Spleen (tissue), 11 donors: ENCODE measurements around the gene ITGBL1. TPM values are rescaled to one million over a fixed set of nuclear protein-coding genes. Genes with fewer than 3 reads are reported as not detected.

ENCODE experiments used
- DNase-seq: peaks from one replicate; pipeline ENCODE4 v3.0.0-alpha.2; 2020
- H3K27ac ChIP-seq, 8 donors: fragments of 200-600 bp; sonication (generic) in 7 of 8; 1 replicate in 4 of 8; 2 replicates in 4 of 8; pipeline versions ENCODE4 v1.5.0 to v1.8.0; 2016 to 2021; ENCODE audit warnings: inconsistent platforms in 4 of 8, mild to moderate bottlenecking in 4 of 8, moderate library complexity in 1 of 8
- H3K27me3 ChIP-seq, 7 donors: fragments of 200-600 bp; sonication (generic) in 6 of 7; replicated peaks in 1 of 7; 1 replicate in 4 of 7; 2 replicates in 3 of 7; pipeline versions ENCODE4 v1.5.0 to v1.8.0; 2016 to 2021; ENCODE audit warnings: inconsistent platforms in 3 of 7, mild to moderate bottlenecking in 1 of 7
- H3K36me3 ChIP-seq, 6 donors: fragments of 200-600 bp; sonication (generic) in 5 of 6; 1 replicate in 4 of 6; 2 replicates in 2 of 6; pipeline versions ENCODE4 v1.5.0 to v1.8.0; 2016 to 2021; ENCODE audit warnings: inconsistent platforms in 2 of 6
- H3K4me1 ChIP-seq, 6 donors: fragments of 200-600 bp; sonication (generic) in 5 of 6; 1 replicate in 3 of 6; 2 replicates in 3 of 6; pipeline versions ENCODE4 v1.5.0 to v1.8.0; 2016 to 2021; ENCODE audit warnings: inconsistent platforms in 3 of 6
- H3K4me3 ChIP-seq, 8 donors: fragments of 200-600 bp; sonication (generic) in 7 of 8; 1 replicate in 4 of 8; 2 replicates in 4 of 8; pipeline versions ENCODE4 v1.5.0 to v1.8.0; 2016 to 2021; ENCODE audit warnings: inconsistent platforms in 4 of 8, mild to moderate bottlenecking in 4 of 8, moderate library complexity in 2 of 8
- H3K9me3 ChIP-seq, 8 donors: fragments of 200-600 bp; sonication (generic) in 7 of 8; 1 replicate in 4 of 8; 2 replicates in 4 of 8; pipeline versions ENCODE4 v1.5.0 to v1.8.0; 2016 to 2021; ENCODE audit warnings: inconsistent platforms in 4 of 8
- CTCF ChIP-seq, 11 experiments: fragments of 200-600 bp in 7 of 11; fragments of 450-650 bp in 4 of 11; sonication (generic) in 4 of 11; IDR thresholded peaks in 8 of 11; conservative IDR thresholded peaks in 3 of 11; 1 replicate in 7 of 11; 2 replicates in 4 of 11; pipeline versions ENCODE4 v1.4.0 to v1.8.0; 2016 to 2021; ENCODE audit warnings: antibody characterized with exemption in 11 of 11, inconsistent platforms in 4 of 11, mild to moderate bottlenecking in 1 of 11
- POLR2A ChIP-seq, 3 donors: fragments of 450-650 bp; IDR thresholded peaks; one replicate each; pipeline ENCODE4 v1.5.1; 2017; ENCODE audit warnings: antibody characterized with exemption in 3 of 3, mild to moderate bottlenecking in 1 of 3
- POLR2AphosphoS5 ChIP-seq, 3 donors: sonication (generic); formaldehyde crosslinking; IDR thresholded peaks; one replicate each; pipeline ENCODE4 v1.5.1; 2017; ENCODE audit warnings: antibody characterized with exemption in 3 of 3
- WGBS, 5 donors: extraction: QIAGEN DNeasy Blood & Tissue Kit in 3 of 5; methylation state at CpG; one replicate each; pipeline versions ENCODE4 v1.1.5 to v1.1.7; 2013 to 2018; 5-methylcytosine and 5-hydroxymethylcytosine counted together
- intact Hi-C: fragments of 100-400 bp; cut with DNase I; formaldehyde crosslinking; loops from one replicate; pipeline ENCODE4 v1.15.0; 2023; ENCODE audit warnings: low total_unique reads
- polyA plus RNA-seq, 3 donors: library from polyadenylated mRNA; stranded (reverse); fragments of 200-250 nt; gene quantifications; one replicate each; pipeline ENCODE4 v1.2.1, GENCODE V29; 2013
- total RNA-seq, 7 donors: library from RNA; depleted of rRNA in 3 of 7; stranded (reverse); fragments of >200 nt in 3 of 7; fragmentation: NEBNext Ultra II Directional in 4 of 7; extraction: Animal tissue kit (Norgen Biotek cat#: 25700) in 4 of 7; gene quantifications; one replicate each; pipeline versions ENCODE4 v1.1.0 to v1.2.1, GENCODE V29; 2016 to 2021
- donor health status: healthy with polysubstance abuse.
- donor health status: DM: no; HTN: no; CAD: no; lungs with moderate emphysema.
- donor health status: DM: no; HTN: no; CAD: no.
- donor health status: Bipolar disorder and iron deficiency.
- donor health status: healthy.
- donor health status: DM: no; HTN: no; CAD: no.
- donor health status: DM: yes; HTN: yes; CAD: no.

The ITGBL1 gene
- total and polyA plus RNA-seq, 10 donors = 0.48 to 1.6 (median 0.97) TPM; not detected in 1

GRCh38 chr13:101572456-101572855, 120.0 kb downstream of the ITGBL1 start:
- Histone ChIP-seq H3K4me1 (no peaks in the 10 kb centered on the region), H3K36me3 (no peaks in the 10 kb centered on the region), H3K4me3 (no peak overlapping the region), H3K27ac (no peak overlapping the region), H3K9me3 (no peaks in the 10 kb centered on the region), H3K27me3 (no peaks in the 10 kb centered on the region)
- no peak for DNase-seq
- TF ChIP-seq POLR2AphosphoS5 (IDR thresholded peaks at IDR 0.05) (no peak), POLR2A (IDR thresholded peaks at IDR 0.05) (no peak), CTCF (IDR thresholded peaks at IDR 0.05 in 8 of 11, conservative IDR thresholded peaks at IDR 0.05 in 3 of 11) (no peak)
- WGBS, 5 donors = 33 to 48% (median 40%) methylated on average over 5 of the region's 5 CpGs
- intact Hi-C loops = no loop called here

- intact Hi-C loops = no loop called here
- Histone ChIP-seq H3K9me3 (no peaks in the 10 kb centered on the region), H3K27ac (no peak overlapping the region), H3K27me3 (no peaks in the 10 kb centered on the region), H3K36me3 (no peaks in the 10 kb centered on the region), H3K4me1 (no peaks in the 10 kb centered on the region), H3K4me3 (no peak overlapping the region)
- no peak for TF ChIP-seq CTCF (IDR thresholded peaks at IDR 0.05 in 8 of 11, conservative IDR thresholded peaks at IDR 0.05 in 3 of 11)
- TF ChIP-seq POLR2AphosphoS5 (IDR thresholded peaks at IDR 0.05) = no peak
- TF ChIP-seq POLR2A (IDR thresholded peaks at IDR 0.05) = no peak
- DNase-seq = no peak
Measured at GRCh38 chr13:101575581-101575980, 123.1 kb downstream of the ITGBL1 start.

- TF ChIP-seq CTCF (IDR thresholded peaks at IDR 0.05 in 8 of 11, conservative IDR thresholded peaks at IDR 0.05 in 3 of 11) (no peak), POLR2AphosphoS5 (IDR thresholded peaks at IDR 0.05) (no peak), POLR2A (IDR thresholded peaks at IDR 0.05) (no peak)
- H3K36me3 ChIP-seq = no peaks in the 10 kb centered on the region
- no peaks in the 10 kb centered on the region for H3K9me3 ChIP-seq
- H3K4me3 ChIP-seq = no peak overlapping the region
- no peaks in the 10 kb centered on the region for H3K27me3 ChIP-seq
- intact Hi-C loops = no loop called here
- H3K4me1 ChIP-seq = no peaks in the 10 kb centered on the region
- DNase-seq = no peak
- no peak overlapping the region for H3K27ac ChIP-seq
- 62 to 73% (median 68%) methylated on average over 4 of the region's 4 CpGs for WGBS, 5 donors
Measured at GRCh38 chr13:101576455-101576854, 124.0 kb downstream of the ITGBL1 start.

- H3K4me3 ChIP-seq = no peak overlapping the region
- intact Hi-C loops = no loop called here
- no peak overlapping the region for H3K27ac ChIP-seq
- no peaks in the 10 kb centered on the region for H3K27me3 ChIP-seq
- H3K36me3 ChIP-seq = no peaks in the 10 kb centered on the region
- H3K9me3 ChIP-seq = no peaks in the 10 kb centered on the region
- no peaks in the 10 kb centered on the region for H3K4me1 ChIP-seq
- TF ChIP-seq POLR2AphosphoS5 (IDR thresholded peaks at IDR 0.05) = no peak
- no peak for TF ChIP-seq POLR2A (IDR thresholded peaks at IDR 0.05)
- TF ChIP-seq CTCF (IDR thresholded peaks at IDR 0.05 in 8 of 11, conservative IDR thresholded peaks at IDR 0.05 in 3 of 11) = no peak
- DNase-seq = no peak
Measured at GRCh38 chr13:101576977-101577376, 124.5 kb downstream of the ITGBL1 start.
